ENCODE measurements around the gene DOC2B.
"Not testable (repeated sequence)": the region's sequence is repeated elsewhere in the genome, so short reads cannot be mapped to it uniquely, and the experiment has no call there.

Gene DOC2B

DNA sequence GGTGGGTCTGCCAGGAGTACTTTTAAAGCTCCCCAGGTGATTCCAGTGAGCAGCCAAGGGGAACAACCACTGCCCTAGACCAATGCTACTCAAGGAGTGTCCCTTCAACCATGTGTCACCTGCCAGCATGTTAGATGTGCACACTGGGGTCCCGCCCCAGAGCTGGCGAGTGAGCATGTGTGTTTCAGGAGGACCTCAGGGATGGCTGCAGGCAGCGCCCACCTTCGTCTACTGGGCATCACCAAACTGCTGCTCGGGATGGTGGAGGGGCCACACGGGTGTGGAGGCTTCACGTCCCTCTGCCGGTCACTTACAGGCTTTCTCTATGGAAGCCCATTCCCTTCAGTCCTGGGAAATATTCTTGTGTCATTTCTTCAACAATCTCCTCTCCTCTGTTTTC lies 29.0 kb upstream of the DOC2B start:
- DNase-seq: no peak

DNA sequence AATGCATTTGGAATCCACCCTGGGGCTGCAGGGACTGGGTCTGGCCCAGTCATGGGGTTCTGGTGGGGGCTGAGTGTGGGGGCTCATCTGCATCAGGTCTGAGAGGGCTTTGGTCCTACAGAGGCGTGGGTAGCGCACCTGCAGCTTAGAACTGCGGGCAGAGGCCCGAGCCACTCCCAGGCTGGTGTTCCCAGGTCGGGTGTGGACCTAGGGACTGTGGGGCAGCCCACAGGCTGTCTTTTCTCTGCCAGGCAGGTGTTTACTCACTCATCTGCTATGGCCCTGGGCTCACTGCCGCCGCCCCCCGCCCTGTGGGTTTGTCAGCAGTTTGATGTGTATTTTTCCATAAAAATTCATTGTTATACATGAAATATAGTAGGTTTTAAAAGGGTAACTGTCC lies 27.0 kb upstream of the DOC2B start:
- DNase-seq: no peak

- no peak for DNase-seq
Measured at GRCh38 chr17:207775-208174, 26.3 kb upstream of the DOC2B start.

DNA sequence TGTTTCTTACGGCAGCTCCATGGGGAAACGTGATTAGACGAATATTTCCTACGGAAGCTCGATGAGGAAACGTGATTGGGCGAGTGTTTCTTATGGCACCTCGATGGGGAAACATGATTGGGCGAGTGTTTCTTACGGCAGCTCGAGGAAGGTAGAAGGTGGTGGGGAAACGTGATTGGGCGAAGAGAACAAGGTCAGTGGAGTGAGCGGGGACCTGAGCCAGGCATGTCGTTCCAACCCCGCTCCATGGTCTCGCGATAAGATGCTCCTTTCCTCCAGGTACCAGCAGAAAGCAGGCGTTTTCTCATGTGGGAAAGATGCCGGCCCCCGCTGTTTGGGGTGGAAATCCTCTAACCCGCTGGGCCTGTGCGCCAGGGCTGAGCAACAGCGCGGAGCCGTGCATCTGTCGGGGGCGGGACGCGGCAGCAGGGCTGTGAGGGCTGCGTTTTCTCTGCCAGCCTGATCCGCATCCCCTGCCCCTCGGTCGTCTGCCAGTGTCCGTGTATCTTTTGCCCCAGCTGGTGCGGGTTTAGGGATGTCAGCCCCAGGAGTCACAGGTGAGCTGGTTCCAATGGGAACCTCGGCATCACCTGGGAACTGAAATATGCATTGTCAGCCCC lies 25.6 kb upstream of the DOC2B start:
- DNase-seq: no peak

GRCh38 chr17:206484-206883 lies 25.0 kb upstream of the DOC2B start:
- DNase-seq: not testable (repeated sequence)

DNA sequence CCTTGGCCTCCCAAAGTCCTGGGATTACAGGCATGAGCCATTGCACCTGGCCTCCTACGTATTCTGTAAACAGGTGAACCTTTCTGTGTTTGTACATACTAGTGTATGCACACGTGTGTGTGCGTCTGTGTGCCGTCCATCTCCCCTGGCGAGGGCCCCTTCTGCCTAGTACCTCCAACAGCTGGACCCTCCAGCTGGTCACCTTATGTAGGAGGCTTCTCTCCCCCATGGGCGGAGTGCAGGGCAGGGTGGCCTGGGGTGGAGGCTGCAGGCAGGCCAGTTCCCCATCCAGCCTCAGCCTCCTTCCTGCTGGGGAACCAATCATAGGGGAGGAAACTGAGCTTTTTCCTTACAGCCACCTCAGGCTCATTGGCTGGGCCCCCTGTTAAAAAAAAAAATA lies 24.4 kb upstream of the DOC2B start:
- DNase-seq: no peak

DNA sequence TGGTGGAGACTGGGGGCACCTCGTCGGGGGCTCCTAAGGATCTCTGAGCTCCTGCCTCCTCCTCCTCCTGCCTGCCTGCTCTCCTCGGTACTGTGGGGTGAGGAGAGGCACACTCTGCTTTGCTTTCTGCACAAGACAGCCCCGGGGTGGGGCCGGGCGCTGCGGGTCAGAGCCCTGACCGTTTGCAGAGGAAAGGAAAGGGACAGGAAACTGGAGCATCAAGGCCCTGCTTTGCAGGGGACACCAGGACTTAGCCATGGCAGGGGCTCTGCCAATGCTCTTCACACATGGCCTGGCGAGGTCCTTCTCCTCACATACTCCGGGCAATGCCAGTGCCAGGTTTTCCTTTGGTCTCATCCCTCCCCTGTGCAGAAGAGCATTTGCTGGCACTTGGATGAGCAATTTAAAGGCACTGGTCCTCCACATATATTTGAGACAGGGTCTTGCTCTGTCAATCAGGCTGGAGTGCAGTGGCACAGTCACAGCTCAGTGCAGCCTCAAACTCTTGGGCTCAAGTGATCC lies 23.8 kb upstream of the DOC2B start:
- no peak for DNase-seq

DNA sequence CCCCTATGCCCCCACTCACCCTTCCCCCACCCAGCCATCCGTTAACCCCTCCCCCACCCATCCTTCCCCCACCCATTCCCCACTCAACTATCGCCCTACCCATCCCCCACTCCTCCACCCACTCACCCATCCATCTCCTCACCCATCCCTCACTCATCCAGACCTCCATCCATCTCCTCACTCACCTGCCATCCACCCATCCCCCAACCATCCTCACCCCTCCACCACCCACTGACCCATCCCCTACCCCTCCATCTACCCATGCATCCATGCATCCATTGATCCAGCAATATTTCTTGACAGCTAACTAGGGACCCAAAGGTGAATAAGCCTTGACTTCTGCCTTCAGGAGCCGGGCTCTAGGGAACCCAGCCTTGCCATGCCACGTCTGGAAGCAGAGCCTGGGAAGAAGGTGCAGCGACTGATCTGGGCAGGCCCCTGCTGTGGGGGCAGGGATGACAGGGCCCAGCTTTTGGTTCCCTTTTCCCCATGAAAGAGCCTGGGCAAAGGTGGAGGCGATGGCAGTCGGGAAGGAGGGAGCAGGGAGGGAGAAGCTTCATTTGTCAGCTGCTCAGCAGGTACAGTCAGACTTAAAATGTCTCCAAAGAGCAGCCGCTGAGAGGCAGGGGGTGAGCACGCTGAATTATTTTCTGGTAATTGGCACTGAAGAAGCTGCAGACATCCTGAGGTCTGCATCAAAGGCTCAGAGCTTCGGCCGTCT lies 23.1 kb upstream of the DOC2B start:
- no peak for DNase-seq

- DNase-seq: no peak
Measured at GRCh38 chr17:202501-202951, 21.1 kb upstream of the DOC2B start.

- not testable (repeated sequence) for DNase-seq
Measured at GRCh38 chr17:201736-202135, 20.3 kb upstream of the DOC2B start.

DNA sequence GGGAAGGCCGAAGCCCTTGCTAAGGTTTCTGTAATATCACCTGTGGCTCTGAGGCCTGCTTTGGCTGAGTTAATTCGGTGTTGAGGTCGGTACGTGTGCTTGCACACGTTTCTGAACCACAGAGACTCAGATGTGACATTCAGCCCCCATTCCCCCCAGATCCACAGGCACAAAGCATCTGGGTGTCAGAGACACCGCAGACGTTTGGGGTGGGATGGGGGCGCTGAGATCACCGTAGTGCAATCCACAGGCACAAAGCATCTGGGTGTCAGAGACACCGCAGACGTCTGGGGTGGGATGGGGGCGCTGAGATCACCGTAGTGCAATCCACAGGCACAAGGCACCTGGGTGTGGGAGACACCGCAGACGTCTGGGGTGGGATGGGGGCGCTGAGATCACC lies 19.8 kb upstream of the DOC2B start:
- not testable (repeated sequence) for DNase-seq

GRCh38 chr17:200586-200985 lies 19.1 kb upstream of the DOC2B start:
- no peak for DNase-seq

- no peak for DNase-seq
Measured at GRCh38 chr17:199806-200545, 18.5 kb upstream of the DOC2B start.

DNA sequence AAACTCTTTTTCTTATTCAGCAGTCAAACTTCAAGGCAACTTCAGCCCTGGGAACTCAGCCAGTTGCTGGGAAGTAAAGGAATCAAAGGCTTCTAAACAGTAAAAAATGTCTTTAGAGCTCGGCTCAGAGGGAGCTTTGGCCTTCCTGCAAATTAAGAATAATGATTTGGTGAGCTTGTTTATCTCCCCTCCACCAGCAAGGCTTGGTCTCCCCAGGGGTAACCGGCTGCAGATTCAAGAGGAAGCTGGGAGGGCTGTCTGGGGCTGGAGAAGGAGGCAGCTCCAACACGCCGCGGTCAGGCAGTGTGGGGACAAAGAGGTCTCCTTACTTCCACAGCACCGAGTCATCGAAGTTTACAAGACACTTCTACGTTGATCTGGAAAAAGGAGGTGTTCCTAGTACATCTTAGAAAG lies 17.7 kb upstream of the DOC2B start:
- DNase-seq: no peak

DNA sequence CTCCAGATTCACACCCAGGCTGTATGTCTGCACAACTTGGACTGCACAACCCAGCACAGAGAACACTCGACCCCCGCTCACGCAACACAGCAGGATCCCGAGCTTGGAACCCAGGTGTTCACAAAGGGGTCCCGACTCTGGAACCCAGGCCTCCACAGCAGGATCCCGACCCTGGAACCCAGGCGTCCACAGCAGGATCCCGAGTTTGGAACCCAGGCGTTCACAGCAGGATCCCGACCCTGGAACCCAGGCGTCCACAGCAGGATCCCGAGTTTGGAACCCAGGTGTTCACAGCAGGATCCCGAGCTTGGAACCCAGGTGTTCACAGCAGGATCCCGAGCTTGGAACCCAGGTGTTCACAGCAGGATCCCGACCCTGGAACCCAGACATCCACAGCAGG lies 16.8 kb upstream of the DOC2B start:
- DNase-seq: not testable (repeated sequence)

GRCh38 chr17:197352-197751 lies 15.9 kb upstream of the DOC2B start:
- no peak for DNase-seq

GRCh38 chr17:194828-195602 lies 13.6 kb upstream of the DOC2B start:
- DNase-seq: no peak

DNA sequence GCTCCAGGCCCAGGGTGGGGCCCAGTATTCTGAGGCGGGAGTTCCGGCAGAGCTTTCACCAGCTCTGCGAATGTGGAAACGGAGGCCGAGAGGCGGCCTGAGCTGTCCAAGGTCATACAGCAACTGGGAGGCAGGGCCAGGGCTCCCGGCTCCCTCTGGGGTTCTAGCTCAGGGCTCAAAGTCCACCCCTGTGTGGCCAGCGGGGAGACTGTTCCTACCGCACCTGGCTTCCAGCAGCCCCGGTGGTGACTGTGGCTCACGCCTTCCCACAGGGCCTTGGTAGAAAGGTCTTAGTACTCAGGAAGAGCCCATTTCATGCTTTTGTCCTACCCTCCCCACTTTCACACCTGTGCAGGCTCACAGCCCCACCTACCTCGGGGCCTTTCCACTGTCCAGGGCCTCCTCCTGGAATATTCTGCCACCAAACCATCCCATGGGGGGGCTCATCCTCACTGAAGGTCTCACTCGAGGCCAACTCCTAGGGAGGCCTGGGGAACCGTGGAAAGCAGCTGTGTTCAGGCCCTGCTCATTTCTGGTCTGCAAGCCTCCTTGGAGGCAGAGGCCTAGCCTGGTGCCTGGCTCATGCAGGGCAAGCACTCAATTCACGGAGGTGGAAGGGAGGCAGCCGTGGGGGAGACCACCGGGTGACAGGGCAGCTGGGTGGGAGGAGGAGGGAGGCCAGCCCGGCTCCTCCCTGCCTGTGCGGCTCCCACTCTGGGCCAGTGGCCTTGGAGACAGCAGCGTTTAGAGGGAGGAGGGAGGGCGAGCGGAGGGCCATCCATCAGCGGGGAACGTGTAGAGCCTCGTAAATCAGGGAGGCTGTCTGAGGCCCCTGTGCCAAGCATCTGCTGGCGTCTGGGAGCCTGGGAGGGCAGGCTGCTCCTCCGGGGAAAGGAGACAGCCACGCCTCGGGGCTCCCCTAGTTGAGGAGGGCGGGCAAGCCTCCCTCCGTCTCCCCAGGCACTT lies 12.7 kb upstream of the DOC2B start:
- no peak for DNase-seq

GRCh38 chr17:193426-193810 lies 12.0 kb upstream of the DOC2B start:
- no peak for DNase-seq

GRCh38 chr17:192666-193425 lies 11.4 kb upstream of the DOC2B start:
- DNase-seq: no peak

DNA sequence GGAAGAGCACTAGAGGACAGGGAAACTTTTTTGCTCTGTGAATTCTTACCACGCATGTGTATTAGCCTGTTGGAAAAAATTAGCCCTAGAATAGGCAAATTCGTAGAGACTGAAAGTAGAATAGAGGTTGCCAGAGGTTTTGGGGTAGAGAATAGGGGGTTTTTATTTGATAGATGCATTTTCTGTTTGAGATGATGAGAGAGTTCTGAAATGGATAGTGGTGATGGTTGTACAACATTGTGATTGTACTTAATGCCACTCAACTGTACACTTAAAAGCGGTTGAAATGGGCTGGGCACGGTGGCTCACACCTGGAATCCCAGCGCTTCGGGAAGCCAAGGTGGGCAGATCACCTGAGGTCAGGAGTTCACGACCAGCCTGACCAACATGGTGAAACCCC lies 8.0 kb upstream of the DOC2B start:
- no peak for DNase-seq
